GM18873 (cell line): ENCODE data around the gene BIN2.
"Not testable (repeated sequence)": the region's sequence is repeated elsewhere in the genome, so short reads cannot be mapped to it uniquely, and the experiment has no call there.

Experiments
- ATAC-seq: cut with Tn5 transposase; IDR thresholded peaks from one replicate; pipeline ENCODE4 v1.9.1; 2021; ENCODE audit warnings: mild to moderate bottlenecking, moderate library complexity, moderate number of reproducible peaks; ENCODE audit not compliant: unreplicated experiment, low FRiP score

BIN2 gene

DNA sequence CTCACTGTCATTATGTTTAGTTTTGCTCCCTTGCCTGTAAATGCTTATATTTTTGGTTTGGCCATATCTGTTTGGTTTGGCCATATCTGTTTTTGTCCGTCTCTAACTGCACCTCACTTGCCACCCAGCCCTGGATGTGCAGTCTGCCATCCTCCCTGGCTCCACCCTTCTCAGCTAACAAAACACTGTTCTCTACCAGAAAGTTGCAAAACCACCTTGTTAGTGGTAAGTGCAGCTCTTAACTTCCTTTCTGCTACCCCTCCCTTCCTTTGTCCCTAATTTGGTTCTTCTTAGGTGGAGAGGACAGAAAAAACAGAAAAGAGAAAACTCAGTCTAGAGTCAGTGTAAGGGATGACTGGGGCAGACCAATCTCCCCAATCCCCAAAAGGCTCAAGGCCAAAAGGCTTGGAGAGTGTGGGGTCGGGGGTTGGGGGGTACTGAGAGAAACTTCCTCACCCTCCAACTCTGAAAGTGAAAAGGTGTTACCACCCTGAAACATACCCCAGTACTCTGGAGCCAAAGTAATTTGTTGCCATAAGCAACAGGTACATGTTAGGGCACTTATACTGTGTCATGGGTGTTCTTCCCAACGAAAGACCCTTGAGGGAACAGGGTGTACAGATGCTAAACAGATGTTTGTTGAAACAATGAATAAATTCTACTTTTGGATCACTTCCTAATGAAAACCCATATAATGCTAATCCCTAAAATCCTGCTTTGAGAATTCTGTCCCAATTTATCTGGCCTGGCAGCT lies 5.0 kb downstream of the BIN2 start:
- peak; percentile 58 for ATAC-seq

DNA sequence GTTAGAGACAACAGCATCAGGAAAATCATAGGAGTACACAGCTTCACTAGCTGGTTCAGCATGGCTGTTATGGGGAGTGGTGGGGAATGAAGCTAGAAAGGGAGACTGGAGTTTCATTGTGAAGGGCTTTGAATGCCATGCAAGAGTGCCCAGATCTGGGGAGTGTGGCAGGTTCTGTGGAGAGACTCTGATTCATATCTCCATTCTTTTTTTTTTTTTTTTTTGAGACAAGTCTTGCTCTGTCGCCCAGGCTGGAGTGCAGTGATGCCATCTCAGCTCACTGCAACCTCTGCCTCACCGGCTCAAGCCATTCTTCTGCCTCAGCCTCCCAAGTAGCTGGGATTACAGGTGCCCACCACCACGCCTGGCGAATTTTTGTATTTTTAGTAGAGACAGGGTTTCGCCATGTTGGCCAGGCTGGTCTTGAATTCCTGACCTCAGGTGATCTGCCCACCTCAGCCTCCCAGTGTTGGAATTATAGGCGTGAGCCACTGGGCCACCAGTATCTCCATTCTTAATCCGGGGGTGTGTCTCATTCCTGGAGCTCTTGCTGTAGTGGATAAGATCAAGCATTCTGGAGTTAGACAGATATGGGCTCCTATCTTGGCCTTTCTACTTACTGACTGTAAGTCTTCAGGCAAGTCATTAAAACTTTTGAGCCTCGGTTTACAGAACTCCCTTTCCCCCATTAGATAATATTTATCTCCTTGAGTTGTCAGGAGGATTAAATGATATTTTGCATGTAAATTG lies 5.7 kb downstream of the BIN2 start:
- not testable (repeated sequence) for ATAC-seq

DNA sequence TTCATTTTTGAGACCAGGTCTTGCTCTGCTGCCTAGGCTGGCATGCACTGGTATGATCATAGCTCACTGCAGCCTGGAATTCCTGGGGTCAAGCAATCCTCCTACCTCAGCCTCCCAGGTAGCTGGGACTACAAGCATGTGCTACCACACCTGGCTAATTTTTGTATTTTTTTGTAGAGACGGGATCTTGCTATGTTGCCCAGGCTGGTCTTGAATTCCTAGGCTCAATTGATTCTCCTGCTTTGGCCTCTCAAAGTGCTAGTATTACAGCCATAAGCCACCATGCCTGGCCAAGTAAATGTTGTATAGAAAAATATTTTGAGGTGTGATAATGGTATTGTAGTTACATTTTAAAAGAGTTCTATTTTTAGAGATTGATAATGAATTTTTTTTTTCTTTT lies 12.6 kb downstream of the BIN2 start:
- no peak for ATAC-seq

DNA sequence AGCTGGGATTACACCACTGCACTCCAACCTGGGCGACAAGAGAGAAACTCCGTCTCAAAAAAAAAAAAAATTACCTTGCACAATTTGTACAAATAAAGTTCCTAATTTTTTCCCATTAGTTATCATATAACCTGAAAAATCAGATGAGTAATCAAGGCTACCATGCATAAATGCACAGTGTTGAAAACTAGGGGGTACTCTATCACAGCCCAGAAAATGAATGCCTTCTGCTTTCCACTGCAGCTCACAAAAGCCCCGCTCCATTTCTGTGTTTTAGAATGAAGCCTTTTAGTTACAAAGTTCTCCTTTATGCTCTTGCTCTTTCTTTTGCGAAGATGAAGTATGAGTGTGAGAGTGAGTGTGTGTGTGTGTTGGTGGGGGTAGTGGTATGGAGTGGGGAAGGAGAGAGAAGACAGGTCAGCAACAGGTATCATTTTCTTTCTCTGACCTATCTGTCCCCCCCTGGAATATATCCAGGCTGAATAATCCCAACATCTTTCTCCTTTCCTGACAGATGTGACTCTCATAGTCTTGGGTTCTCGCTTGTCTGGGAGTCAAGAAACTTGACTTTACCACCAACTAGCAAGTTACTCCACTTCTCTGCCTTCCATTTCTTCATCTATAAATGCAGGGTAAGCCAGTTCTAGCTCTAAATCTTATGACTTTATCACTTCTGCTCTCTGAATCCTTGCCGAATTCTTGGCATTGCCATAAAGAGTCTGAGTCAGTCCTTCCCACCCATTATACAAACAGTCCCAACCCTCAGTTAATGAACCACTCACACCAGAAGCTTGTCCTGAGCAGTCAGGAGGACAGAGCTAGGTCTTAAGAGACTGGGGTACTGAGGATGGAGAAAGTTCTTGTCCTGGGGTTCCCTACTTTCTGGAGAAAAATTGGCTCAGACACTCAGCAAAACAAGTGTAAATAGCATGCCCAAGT lies 16.1 kb downstream of the BIN2 start:
- no peak for ATAC-seq

DNA sequence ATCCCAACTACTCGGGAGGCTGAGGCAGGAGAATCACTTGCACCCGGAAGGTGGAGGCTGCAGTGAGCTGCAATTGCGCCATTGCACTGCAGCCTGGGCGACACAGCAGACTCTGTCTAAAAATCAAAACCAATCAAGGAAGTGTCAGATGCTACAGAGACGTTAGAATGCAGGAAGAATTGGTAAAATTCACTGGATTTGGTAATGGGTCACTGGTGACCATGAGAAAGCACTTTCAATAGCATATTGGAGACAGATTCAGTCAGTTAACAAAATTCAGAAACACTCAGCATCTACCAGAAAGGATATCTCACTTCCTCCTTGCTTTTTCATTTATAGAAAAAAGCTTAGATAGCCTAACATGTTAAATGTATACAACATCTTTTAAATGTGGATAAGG lies 17.5 kb downstream of the BIN2 start:
- ATAC-seq: no peak

DNA sequence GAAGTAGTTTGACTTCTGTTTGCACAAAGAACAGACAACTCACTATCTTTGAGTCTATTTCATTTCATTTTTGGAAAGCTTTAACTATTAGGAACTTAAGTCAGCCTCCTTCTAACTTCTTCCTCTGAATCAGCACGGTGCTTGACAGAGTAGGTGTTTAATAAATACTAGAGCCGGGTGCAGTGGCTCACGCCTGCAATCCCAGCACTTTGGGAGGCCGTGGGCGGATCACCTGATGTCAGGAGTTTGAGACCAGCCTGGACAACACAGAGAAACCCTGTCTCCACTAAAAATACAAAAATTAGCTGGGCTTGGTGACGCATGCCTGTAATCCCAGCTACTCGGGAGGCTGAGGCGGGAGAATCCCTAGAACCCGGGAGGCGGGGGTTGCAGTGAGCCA lies 23.2 kb downstream of the BIN2 start:
- ATAC-seq: not testable (repeated sequence)

DNA sequence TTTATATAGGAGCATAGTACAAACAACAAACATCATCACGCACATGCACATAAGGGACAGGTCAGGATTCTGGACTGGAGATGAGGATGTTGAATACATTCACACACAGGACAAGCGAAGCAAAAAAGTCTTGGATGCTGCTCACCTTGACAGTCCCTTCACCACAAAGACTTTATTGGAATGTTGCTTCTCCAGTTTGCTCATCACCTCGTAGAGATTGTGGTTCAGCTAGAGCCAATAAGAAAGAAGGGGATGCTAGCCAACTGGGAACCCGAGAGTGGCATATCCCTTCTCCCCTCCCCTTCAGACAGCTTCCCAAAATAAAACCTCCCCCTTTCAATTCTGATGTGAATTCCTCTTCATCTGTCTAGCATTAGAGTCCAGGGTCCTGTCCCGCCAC lies 28.3 kb downstream of the BIN2 start:
- ATAC-seq: no peak

DNA sequence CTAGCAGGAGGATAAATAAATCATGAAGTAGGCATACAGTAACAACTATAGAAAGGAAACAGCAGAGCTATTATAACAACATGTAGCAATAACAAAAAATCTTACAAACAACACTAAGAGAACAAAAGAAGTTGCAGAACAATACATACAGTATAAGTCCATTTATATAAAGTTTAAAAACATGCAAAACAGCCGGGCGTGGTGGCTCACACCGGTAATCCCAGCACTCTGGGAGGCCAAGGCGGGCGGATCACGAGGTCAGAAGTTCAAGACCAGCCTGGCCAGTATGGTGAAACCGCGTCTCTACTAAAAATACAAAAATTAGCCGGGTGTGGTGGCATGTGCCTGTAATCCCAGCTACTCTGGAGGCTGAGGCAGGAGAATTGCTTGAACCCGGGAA lies 29.9 kb downstream of the BIN2 start:
- ATAC-seq: not testable (repeated sequence)

DNA sequence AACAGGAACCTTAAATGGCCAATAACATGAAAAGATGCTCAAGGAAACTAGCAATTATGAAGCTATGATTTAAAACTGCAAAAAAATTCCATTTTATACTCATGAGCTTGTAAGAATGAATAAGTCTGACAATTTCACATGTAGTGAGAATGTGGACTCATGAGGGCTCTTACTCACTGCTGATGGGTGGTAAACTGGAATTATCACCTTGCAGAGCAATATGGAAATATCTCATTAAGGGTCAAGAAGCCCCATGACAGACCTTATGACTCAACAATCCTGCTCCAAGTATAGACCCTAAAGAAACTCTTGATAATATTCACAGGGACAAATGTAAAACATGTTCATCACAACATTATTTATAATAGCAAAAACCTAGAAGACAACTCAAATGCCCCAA lies 30.3 kb downstream of the BIN2 start:
- ATAC-seq: no peak

DNA sequence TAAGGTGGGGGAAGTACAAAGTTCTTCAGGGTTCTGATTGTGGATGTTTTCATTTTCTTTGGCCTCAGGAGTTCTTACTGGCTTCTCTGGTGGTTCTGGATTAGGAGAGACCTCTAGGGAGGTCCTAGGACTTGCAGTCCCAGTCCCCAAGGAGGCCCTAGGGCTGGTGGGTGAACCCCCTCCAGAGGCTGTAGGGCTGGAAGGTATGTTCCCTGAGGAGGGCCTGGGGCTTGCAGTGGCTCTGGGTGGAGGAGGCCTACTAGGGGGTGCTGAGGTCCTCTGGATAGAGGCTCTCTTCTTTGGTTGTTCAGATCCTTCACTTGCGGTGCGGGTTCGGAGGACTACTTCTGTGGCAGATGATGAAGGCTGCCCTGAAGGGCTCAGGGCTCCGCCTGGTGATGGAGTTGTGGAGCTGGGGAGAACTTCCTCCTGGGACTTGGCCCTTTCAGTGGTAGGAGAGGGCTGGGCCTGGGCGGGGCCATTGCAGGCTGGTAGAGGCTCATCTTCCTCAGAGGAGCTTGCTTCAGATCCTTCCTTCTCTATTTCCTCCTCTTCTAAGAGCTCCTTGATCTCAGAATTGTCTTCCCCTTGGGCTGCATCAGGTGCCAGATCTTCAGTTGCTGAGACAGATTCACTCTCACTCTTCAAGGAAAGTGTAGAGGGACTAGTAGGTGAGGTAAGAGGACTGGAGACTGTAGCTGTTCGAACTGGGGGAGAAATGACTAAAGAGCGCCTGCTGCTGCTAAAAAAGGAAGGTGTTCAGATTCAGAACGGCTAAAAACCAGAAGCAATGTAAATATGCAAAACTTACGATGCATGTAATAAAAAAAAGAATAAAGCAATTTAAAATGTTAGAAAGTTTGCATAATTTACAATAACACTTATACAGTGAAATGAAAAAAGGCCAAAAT lies 32.1 kb downstream of the BIN2 start:
- not testable (repeated sequence) for ATAC-seq

DNA sequence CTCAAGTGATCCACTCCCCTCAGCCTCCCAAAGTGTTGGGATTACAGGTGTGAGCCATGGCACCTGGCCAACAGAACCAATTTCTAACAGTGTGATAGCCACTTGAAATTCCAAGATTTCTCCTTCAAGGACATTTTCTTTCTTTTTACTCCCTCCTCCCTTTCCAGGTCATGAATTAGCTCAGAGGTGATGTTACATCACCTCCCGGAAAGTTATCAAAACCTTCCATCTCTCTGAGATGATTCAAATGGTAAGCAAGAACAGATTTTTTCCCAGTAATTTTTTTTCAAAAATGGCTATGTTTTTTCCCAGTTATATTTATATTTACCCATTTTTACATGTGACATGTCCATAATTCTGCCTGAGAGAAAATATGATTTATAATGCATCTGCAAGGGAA lies 38.1 kb downstream of the BIN2 start:
- no peak for ATAC-seq

DNA sequence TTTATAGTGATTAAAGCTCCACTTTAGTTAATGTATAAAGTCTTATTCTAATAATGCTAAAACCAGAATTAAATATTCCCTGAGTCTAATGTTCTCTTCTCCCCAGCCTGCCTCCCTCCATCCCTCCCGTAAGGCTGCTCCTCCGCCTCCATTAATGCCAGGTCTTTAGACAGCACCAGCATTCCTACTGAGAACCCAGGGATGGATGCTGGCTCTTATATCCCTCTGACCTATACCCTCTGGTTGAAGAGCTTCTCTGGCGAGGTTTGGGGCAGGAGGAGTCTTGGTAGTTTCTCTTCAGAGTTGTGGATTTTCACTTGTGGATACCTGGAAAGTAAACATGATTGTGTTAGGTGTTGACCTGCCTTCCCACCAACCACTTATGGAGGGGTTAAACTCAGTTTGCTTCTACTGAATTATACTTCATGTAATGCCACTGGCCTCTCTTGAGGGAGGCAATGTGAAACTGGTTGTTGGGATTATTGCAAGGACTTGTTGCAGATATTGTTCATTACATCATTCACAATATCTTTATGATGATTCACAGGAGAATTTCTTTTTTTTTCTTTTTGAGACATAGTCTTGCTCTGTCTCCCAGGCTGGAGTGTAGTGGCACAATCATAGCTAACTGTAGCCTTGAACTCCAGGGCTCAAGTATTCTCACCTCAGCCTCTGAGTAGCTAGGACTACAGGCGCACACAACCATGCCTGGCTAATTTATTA lies 42.6 kb downstream of the BIN2 start:
- no peak for ATAC-seq

DNA sequence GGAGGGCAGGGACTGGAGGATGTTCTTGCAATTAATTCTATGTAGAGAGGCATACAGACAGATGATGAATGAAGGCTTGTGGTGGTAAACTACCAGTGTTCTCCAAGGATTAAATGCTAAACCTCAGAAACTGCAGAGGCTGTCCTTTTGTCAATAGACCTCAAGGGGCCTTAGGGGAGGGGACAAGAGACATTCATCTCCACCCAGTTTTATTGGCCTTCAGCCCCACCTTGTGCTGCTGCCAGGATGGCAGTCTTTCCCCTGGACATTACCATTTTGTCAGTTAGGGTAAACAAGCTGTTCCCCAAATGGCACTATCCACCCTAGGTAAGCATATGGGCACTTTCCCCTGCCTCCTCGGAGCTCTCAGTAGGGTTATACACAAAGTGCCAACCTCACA lies 48.9 kb downstream of the BIN2 start:
- ATAC-seq: no peak

DNA sequence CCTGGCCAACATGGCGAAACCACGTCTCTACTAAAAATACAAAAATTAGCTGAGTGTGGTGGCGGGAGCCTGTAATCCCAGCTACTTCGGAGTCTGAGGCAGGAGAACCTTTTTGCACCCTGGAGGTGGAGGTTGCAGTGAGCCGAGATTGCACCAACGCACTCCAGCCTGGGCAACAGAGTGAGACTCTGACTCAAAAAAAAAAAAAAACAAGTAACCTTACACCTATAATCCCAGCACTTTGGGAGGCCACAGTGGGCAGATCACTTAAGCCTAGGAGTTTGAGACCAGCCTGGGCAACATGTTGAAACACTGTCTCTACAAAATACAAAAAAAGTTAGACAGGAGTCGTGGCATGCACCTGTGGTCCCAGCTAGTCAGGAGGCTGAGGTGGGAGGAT lies 51.2 kb downstream of the BIN2 start:
- not testable (repeated sequence) for ATAC-seq

DNA sequence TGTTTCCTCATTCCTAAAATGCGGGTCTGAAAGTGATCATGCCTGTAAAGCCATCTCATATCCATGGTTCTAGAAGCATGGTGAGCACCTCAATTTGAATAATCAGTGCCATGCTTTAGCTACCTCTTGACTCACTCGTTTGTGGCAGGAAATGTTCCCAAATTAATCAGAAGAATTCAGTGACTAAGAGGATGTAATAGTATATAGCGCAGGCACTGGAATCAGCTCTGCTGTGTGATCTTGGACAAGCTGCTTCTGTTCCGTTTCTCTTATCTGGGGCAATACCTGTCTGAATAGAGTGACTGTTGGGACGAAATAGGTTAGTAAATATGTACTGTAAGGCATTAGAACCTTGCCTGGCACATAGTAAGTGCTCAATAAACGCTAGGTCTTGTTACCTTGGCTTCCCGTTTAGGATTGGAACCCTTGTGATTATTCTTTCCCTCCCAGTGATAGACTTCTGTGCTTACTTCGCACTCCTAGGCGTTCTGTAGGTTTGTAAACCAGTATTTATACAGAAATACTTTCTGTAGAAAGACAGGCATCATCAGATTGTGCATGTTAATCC lies 52.9 kb downstream of the BIN2 start:
- ATAC-seq: no peak

DNA sequence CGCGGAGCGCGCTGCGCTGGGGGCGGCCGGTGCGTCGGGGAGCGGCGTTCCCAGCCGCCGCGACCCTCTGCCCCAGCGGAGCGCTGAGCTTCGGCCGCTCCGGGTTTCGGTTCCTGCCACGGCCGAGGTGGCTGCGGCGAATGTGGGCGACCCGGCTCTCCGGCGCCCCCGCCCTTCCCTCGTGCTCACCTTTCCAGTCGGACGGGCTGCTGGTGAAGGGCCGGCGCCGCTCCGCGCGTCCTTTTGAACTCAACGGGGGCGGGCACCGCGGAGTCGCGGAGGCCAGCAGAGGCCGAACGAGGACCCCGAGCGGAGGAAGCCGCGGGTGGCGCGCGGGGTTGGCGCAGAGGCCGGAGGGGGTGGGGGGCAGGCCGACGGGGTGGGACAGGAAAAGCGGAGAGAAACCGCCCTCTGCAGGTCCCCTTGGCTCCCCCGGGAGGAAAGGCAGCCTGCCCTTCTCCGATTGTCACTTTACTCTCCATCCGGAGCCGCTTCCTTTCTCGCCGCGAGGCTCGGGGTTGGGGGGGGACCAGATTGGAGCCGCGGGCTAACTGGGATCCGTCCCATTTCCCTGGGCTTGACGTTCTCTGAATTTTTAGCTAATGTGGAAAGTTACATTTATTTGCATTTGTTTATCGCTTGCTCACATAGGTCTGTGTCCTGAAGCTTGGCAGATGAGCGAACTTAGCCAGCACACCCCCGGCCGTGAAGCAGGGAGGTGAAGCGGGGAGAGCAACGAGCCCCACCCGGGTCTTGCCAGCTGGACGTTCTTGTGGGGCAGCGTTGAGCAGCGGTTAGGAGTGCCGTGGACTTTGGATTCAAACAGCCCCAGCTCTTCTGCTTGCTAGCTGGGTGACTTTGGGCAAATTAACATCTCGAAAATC lies 53.7 kb downstream of the BIN2 start, which contains the start of gene SMAGP:
Gene SMAGP (minus strand): TSS at position 349 of the 884 bp plus-strand sequence. CDS start 1,137 bp downstream, outside the sequence.
- ATAC-seq: no peak

DNA sequence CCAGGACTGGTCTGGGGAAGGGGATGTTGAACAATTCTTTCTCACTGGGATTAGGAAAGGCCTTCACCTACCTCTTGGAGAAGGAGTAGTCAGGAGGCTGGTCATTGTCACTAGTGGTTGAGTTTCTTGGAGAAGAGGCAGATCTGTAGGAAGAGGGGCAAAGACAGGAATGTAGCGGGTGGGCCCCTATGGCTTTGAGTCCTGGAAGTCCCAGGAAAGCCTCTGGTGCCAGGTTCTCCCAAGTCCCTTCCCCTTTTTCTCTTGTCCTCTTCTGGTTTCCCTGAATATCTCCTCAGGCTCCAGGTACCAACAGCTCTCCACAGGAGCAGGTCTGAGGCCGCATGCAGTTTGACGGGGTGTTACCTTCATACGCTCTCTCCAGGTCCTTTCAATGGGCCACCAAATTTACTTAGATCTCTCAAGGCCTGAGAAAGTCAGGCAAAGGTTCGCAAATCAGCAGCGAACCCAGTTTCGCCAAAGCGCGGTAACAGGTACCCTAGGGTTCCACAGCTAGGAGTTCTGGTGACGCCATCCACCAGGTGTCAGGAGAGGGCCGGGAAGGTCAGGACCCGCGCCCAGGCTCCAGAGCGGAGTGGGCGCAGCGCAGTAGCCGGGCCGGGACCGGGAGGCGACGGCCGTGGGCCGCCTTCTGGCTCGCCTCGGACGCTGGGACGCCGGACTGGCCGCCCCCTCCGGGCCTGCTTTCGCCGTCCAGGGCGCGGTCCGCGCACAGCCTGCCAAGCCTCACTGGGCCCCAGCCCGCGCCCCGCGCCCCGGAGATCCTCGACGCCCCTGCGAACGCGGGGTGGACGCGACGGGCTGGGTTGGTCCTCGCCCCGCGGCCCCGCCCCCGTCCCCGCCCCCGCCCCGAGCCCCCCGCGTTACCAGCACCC lies 54.6 kb downstream of the BIN2 start:
- ATAC-seq: no peak
